Activated CD4-positive, alpha-beta T cell treated with anti-CD3 and anti-CD28 coated beads, Interleukin-2, amount 10 ng/mL, durations not matched to agents 24 days and 14 days (primary cell): ENCODE data around the gene ZFP62. TPM values are rescaled to one million over a fixed set of nuclear protein-coding genes. Genes with fewer than 3 reads are reported as not detected.

Experiments used
- total RNA-seq: library from RNA; stranded (reverse); gene quantifications from 2 replicates; pipeline ENCODE4 v1.2.3, GENCODE V29; 2022

Gene ZFP62
- total RNA-seq, 1 donor from 2014 or later, result 26.7 TPM

Other genes with a start within 250 kb of the ZFP62 start
- 1.7 and 2.0 TPM in 2 replicates for gene FLT4, start 211.7 kb downstream of the ZFP62 start, total RNA-seq
- not detected in 2 replicates for gene OR2Y1, start 121.2 kb downstream of the ZFP62 start, total RNA-seq
- gene MGAT1, start 58.5 kb downstream of the ZFP62 start, total RNA-seq, result 119 and 122 TPM in 2 replicates
- gene BTNL8, start 37.9 kb upstream of the ZFP62 start, total RNA-seq, result 0.21 TPM in 1 of 2 replicates, not detected in the other
- not detected in 2 replicates for gene BTNL3, start 127.6 kb upstream of the ZFP62 start, total RNA-seq
- 0.23 TPM in 1 of 2 replicates, not detected in the other for gene BTNL9, start 179.0 kb upstream of the ZFP62 start, total RNA-seq